Liver (tissue), 9 donors: ENCODE results near the gene DIP2B. TPM values are rescaled to one million over a fixed set of nuclear protein-coding genes. Genes with fewer than 3 reads are reported as not detected.
A peak's percentile ranks its signal among the peaks of the same experiment; 100 is the strongest.

ENCODE experiments used
- DNase-seq: peaks from one replicate; pipeline ENCODE4 v3.0.0-alpha.2; 2017; ENCODE audit warnings: low spot score
- H3K27ac ChIP-seq, 2 donors: one replicate each; pipeline ENCODE4 v1.7.0; 2013; ENCODE audit warnings: inconsistent platforms in 2 of 2, low read length in 2 of 2, control low read depth in 1 of 2, low read depth in 1 of 2, mild to moderate bottlenecking in 1 of 2
- H3K27me3 ChIP-seq, 4 donors: one replicate each; pipeline versions ENCODE4 v1.6.1 to v1.7.0; 2013; ENCODE audit warnings: low read length in 3 of 4, inconsistent platforms in 1 of 4, mild to moderate bottlenecking in 1 of 4, moderate library complexity in 1 of 4; ENCODE audit not compliant: control insufficient read depth in 4 of 4, insufficient read depth in 4 of 4
- H3K36me3 ChIP-seq, 4 donors: one replicate each; pipeline versions ENCODE4 v1.6.1 to v1.7.0; 2013; ENCODE audit warnings: low read length in 3 of 4, mild to moderate bottlenecking in 3 of 4, low read depth in 1 of 4, moderate library complexity in 1 of 4; ENCODE audit not compliant: control insufficient read depth in 4 of 4, insufficient read depth in 3 of 4
- H3K4me1 ChIP-seq, 4 donors: one replicate each; pipeline versions ENCODE4 v1.6.1 to v1.7.0; 2013; ENCODE audit warnings: low read length in 3 of 4, mild to moderate bottlenecking in 3 of 4, moderate library complexity in 1 of 4; ENCODE audit not compliant: control insufficient read depth in 4 of 4, insufficient read depth in 4 of 4
- H3K4me3 ChIP-seq, 3 donors: one replicate each; pipeline versions ENCODE4 v1.6.1 to v1.7.0; 2013; ENCODE audit warnings: low read length in 3 of 3, control low read depth in 1 of 3, low read depth in 1 of 3, mild to moderate bottlenecking in 1 of 3
- H3K9ac ChIP-seq, 2 donors: one replicate each; pipeline ENCODE4 v1.7.0; 2013; ENCODE audit warnings: low read length in 2 of 2, mild to moderate bottlenecking in 2 of 2, moderate library complexity in 2 of 2, control low read depth in 1 of 2, low read depth in 1 of 2
- H3K9me3 ChIP-seq, 4 donors: one replicate each; pipeline versions ENCODE4 v1.6.1 to v1.7.0; 2013; ENCODE audit warnings: low read length in 3 of 4; ENCODE audit not compliant: control insufficient read depth in 4 of 4
- ATF3 ChIP-seq: IDR thresholded peaks from 2 replicates; pipeline ENCODE4 v1.6.1; 2016; ENCODE audit warnings: antibody characterized with exemption
- CTCF ChIP-seq: fragments of 150-350 bp; IDR thresholded peaks from 2 replicates; pipeline ENCODE4 v1.5.1; 2017; ENCODE audit warnings: improper control_type of control experiment, low read depth, low read length; ENCODE audit not compliant: missing input control
- EGR1 ChIP-seq, 2 donors: IDR thresholded peaks; 2 replicates each; pipeline ENCODE4 v1.6.1; 2016 to 2018; ENCODE audit warnings: antibody characterized with exemption in 2 of 2, low read depth in 2 of 2
- FOXA1 ChIP-seq: IDR thresholded peaks from 2 replicates; pipeline ENCODE4 v1.6.1; 2016; ENCODE audit warnings: antibody characterized with exemption
- GABPA ChIP-seq, 2 donors: IDR thresholded peaks in 1 of 2; conservative IDR thresholded peaks in 1 of 2; 2 replicates each; pipeline ENCODE4 v1.6.1; 2016; ENCODE audit warnings: antibody characterized with exemption in 2 of 2, mild to moderate bottlenecking in 1 of 2, moderate library complexity in 1 of 2
- HNF4A ChIP-seq, 2 donors: conservative IDR thresholded peaks; 2 replicates each; pipeline ENCODE4 v1.6.1; 2016; ENCODE audit warnings: antibody characterized with exemption in 2 of 2, mild to moderate bottlenecking in 2 of 2
- REST ChIP-seq: IDR thresholded peaks from 2 replicates; pipeline ENCODE4 v1.6.1; 2016; ENCODE audit warnings: antibody characterized with exemption, mild to moderate bottlenecking
- RXRA ChIP-seq, 2 donors: IDR thresholded peaks; 2 replicates each; pipeline ENCODE4 v1.6.1; 2017 to 2018; ENCODE audit warnings: antibody characterized with exemption in 2 of 2, mild to moderate bottlenecking in 1 of 2
- SP1 ChIP-seq: IDR thresholded peaks from 2 replicates; pipeline ENCODE4 v1.6.1; 2018; ENCODE audit warnings: antibody characterized with exemption, mild to moderate bottlenecking
- TAF1 ChIP-seq: conservative IDR thresholded peaks from 2 replicates; pipeline ENCODE4 v1.6.1; 2016; ENCODE audit warnings: antibody characterized with exemption, mild to moderate bottlenecking
- YY1 ChIP-seq: IDR thresholded peaks from 2 replicates; pipeline ENCODE4 v1.6.1; 2016; ENCODE audit warnings: antibody characterized with exemption, mild to moderate bottlenecking
- WGBS: extraction: QIAGEN DNeasy Blood & Tissue Kit; methylation state at CpG from one replicate; pipeline ENCODE4 v1.1.7; 2013; 5-methylcytosine and 5-hydroxymethylcytosine counted together
- polyA plus RNA-seq, 2 donors: library from polyadenylated mRNA; stranded (reverse) in 1 of 2; unstranded in 1 of 2; fragments of 200-250 nt in 1 of 2; fragments of >200 nt in 1 of 2; fragmentation: Nextera tagmentation in 1 of 2; extraction: Ambion mirVana in 1 of 2; gene quantifications; one replicate each; pipeline versions ENCODE4 v1.2.1 to v1.2.3, GENCODE V29; 2013 to 2015
- total RNA-seq, 2 donors: library from RNA; depleted of rRNA; stranded (reverse); fragments of >200 nt; gene quantifications; one replicate each; pipeline ENCODE4 v1.2.3, GENCODE V29; 2014
- donor health status: healthy.
- donor health status: healthy.
- donor health status: healthy.
- donor health status: healthy.
- donor health status: healthy.

DIP2B gene
- total and polyA plus RNA-seq, 4 donors, result 4.8 to 30.7 (median 13.8) TPM

GRCh38 chr12:50525422-50525821, 20.6 kb downstream of the DIP2B start:
- Histone ChIP-seq H3K4me3 (no peak overlapping the region), H3K9me3 (no peaks in the 10 kb centered on the region), H3K36me3 (no peaks in the 10 kb centered on the region), H3K27me3 (no peaks in the 10 kb centered on the region), H3K4me1 (peaks cover 6 to 65% (median 37%) of the 10 kb centered on the region in 4 donors), H3K27ac (peak overlapping the region; percentile 93), H3K9ac (no peak overlapping the region)
- WGBS, result 92% methylated on average over 2 of the region's 2 CpGs
- TF ChIP-seq FOXA1, result no peak
- no peak for DNase-seq

GRCh38 chr12:50527359-50527726, 22.6 kb downstream of the DIP2B start:
- H3K4me1 ChIP-seq, result peaks cover 4 to 69% (median 41%) of the 10 kb centered on the region in 4 donors
- TF ChIP-seq CTCF, result no peak
- no peak for TF ChIP-seq EGR1 (IDR thresholded peaks at IDR 0.05; ENCODE audit: low read depth in 2 of 2)
- no peak for TF ChIP-seq ATF3
- no peak for TF ChIP-seq HNF4A (conservative IDR thresholded peaks at IDR 0.05)
- TF ChIP-seq RXRA (IDR thresholded peaks at IDR 0.05), result no peak
- H3K27me3 ChIP-seq, result no peaks in the 10 kb centered on the region
- 57% methylated on average over 5 of the region's 5 CpGs for WGBS
- no peaks in the 10 kb centered on the region for H3K9me3 ChIP-seq
- no peak overlapping the region for H3K9ac ChIP-seq
- no peaks in the 10 kb centered on the region for H3K36me3 ChIP-seq
- DNase-seq, result no peak
- peak overlapping the region; percentile 93 for H3K27ac ChIP-seq
- H3K4me3 ChIP-seq, result no peak overlapping the region

GRCh38 chr12:50528800-50529199, 24.0 kb downstream of the DIP2B start:
- no peak for DNase-seq
- Histone ChIP-seq H3K9ac (no peak overlapping the region), H3K27ac (peak overlapping the region; percentile 55 to 93), H3K4me3 (no peak overlapping the region), H3K36me3 (no peaks in the 10 kb centered on the region), H3K4me1 (peaks cover 7 to 81% (median 45%) of the 10 kb centered on the region in 4 donors), H3K27me3 (no peaks in the 10 kb centered on the region), H3K9me3 (no peaks in the 10 kb centered on the region)
- WGBS, result 91% methylated on average over 1 of the region's 1 CpG
- no peak for TF ChIP-seq GABPA (IDR thresholded peaks at IDR 0.05 in 1 of 2, conservative IDR thresholded peaks at IDR 0.05 in 1 of 2)
- TF ChIP-seq TAF1, result no peak
- TF ChIP-seq CTCF, result no peak
- TF ChIP-seq YY1, result no peak
- TF ChIP-seq REST, result no peak
- no peak for TF ChIP-seq RXRA (IDR thresholded peaks at IDR 0.05)
- TF ChIP-seq HNF4A (conservative IDR thresholded peaks at IDR 0.05), result no peak
- no peak for TF ChIP-seq SP1
- TF ChIP-seq EGR1 (IDR thresholded peaks at IDR 0.05; ENCODE audit: low read depth in 2 of 2), result no peak
